HG03039 (cell line): ENCODE results near the gene MBOAT7.
"Not testable (repeated sequence)": the region's sequence is repeated elsewhere in the genome, so short reads cannot be mapped to it uniquely, and the experiment has no call there.

Source experiments
- ATAC-seq: cut with Tn5 transposase; IDR thresholded peaks from one replicate; pipeline ENCODE4 v1.9.1; 2021; ENCODE audit warnings: mild to moderate bottlenecking, moderate library complexity; ENCODE audit not compliant: unreplicated experiment

The MBOAT7 gene

GRCh38 chr19:54189145-54189734 lies at the start of gene MBOAT7:
Gene MBOAT7, minus strand, starts transcription at chr19:54189580. Its CDS starts 1,072 bp downstream, at chr19:54188508.
- peak; percentile 17 for ATAC-seq

- ATAC-seq, result no peak
Observed at GRCh38 chr19:54233941-54234340, 44.6 kb upstream of the MBOAT7 start.

GRCh38 chr19:54231077-54231931 lies 41.9 kb upstream of the MBOAT7 start:
- ATAC-seq, result no peak

GRCh38 chr19:54230031-54230430 lies 40.7 kb upstream of the MBOAT7 start:
- no peak for ATAC-seq

GRCh38 chr19:54229146-54229545 lies 39.8 kb upstream of the MBOAT7 start:
- no peak for ATAC-seq

GRCh38 chr19:54224619-54225018 lies 35.2 kb upstream of the MBOAT7 start:
- ATAC-seq, result not testable (repeated sequence)

- ATAC-seq, result not testable (repeated sequence)
Observed at GRCh38 chr19:54223937-54224281, 34.5 kb upstream of the MBOAT7 start.

- ATAC-seq, result not testable (repeated sequence)
Observed at GRCh38 chr19:54223277-54223936, 34.0 kb upstream of the MBOAT7 start.

- ATAC-seq, result not testable (repeated sequence)
Observed at GRCh38 chr19:54222474-54223276, 33.3 kb upstream of the MBOAT7 start, which contains the start of gene LILRB3. Gene LILRB3, minus strand, starts transcription at chr19:54223007. Its CDS starts 31 bp downstream, at chr19:54222976.

GRCh38 chr19:54221947-54222346 lies 32.6 kb upstream of the MBOAT7 start:
- not testable (repeated sequence) for ATAC-seq

- not testable (repeated sequence) for ATAC-seq
Observed at GRCh38 chr19:54219702-54220101, 30.3 kb upstream of the MBOAT7 start.

GRCh38 chr19:54218960-54219661 lies 29.7 kb upstream of the MBOAT7 start:
- ATAC-seq, result no peak

GRCh38 chr19:54218259-54218658 lies 28.9 kb upstream of the MBOAT7 start:
- no peak for ATAC-seq

- ATAC-seq, result not testable (repeated sequence)
Observed at GRCh38 chr19:54217517-54218247, 28.3 kb upstream of the MBOAT7 start.

GRCh38 chr19:54216869-54217268 lies 27.5 kb upstream of the MBOAT7 start:
- ATAC-seq, result no peak

- not testable (repeated sequence) for ATAC-seq
Observed at GRCh38 chr19:54214734-54215133, 25.4 kb upstream of the MBOAT7 start.

GRCh38 chr19:54214217-54214616 lies 24.8 kb upstream of the MBOAT7 start:
- ATAC-seq, result not testable (repeated sequence)

- no peak for ATAC-seq
Observed at GRCh38 chr19:54211235-54211634, 21.9 kb upstream of the MBOAT7 start.

- ATAC-seq, result no peak
Observed at GRCh38 chr19:54209811-54210494, 20.6 kb upstream of the MBOAT7 start.
